Measurements from ENCODE around the gene ADGRG6. TPM values are rescaled to one million over a fixed set of nuclear protein-coding genes. Genes with fewer than 3 reads are reported as not detected.

The ADGRG6 gene
- polyA plus RNA-seq, 1 experiment: 25.4 TPM

GRCh38 chr6:142296975-142297604 lies 4.7 kb upstream of the ADGRG6 start:
- no peak for TF ChIP-seq CTCF (IDR thresholded peaks at IDR 0.05; ENCODE audit: insufficient read depth, low read depth, low read length)
- Histone ChIP-seq H3K4me3 (ENCODE audit: low read depth, low read length) (no peak overlapping the region), H3K36me3 (ENCODE audit: control insufficient read depth, insufficient read depth, low read length) (no peaks in the 10 kb centered on the region), H3K27me3 (ENCODE audit: control insufficient read depth, insufficient read depth, low read length) (no peaks in the 10 kb centered on the region)
- ChIA-PET POLR2A (no interaction called here), CTCF (no interaction called here)
- no peak for DNase-seq (ENCODE audit: low read depth)

GRCh38 chr6:142297605-142297995 lies 4.2 kb upstream of the ADGRG6 start:
- Histone ChIP-seq H3K27me3 (ENCODE audit: control insufficient read depth, insufficient read depth, low read length) (no peaks in the 10 kb centered on the region), H3K4me3 (ENCODE audit: low read depth, low read length) (no peak overlapping the region), H3K36me3 (ENCODE audit: control insufficient read depth, insufficient read depth, low read length) (no peaks in the 10 kb centered on the region)
- CTCF ChIA-PET: no interaction called here
- TF ChIP-seq CTCF (IDR thresholded peaks at IDR 0.05; ENCODE audit: insufficient read depth, low read depth, low read length): no peak
- no peak for DNase-seq (ENCODE audit: low read depth)
- POLR2A ChIA-PET: no interaction called here

GRCh38 chr6:142297996-142298753 lies 3.6 kb upstream of the ADGRG6 start:
- CTCF ChIA-PET: no interaction called here
- Histone ChIP-seq H3K27me3 (ENCODE audit: control insufficient read depth, insufficient read depth, low read length) (no peaks in the 10 kb centered on the region), H3K36me3 (ENCODE audit: control insufficient read depth, insufficient read depth, low read length) (no peaks in the 10 kb centered on the region), H3K4me3 (ENCODE audit: low read depth, low read length) (no peak overlapping the region)
- DNase-seq (ENCODE audit: low read depth): no peak
- POLR2A ChIA-PET: no interaction called here
- no peak for TF ChIP-seq CTCF (IDR thresholded peaks at IDR 0.05; ENCODE audit: insufficient read depth, low read depth, low read length)

GRCh38 chr6:142300302-142300701 lies 1.5 kb upstream of the ADGRG6 start:
- Histone ChIP-seq H3K36me3 (ENCODE audit: control insufficient read depth, insufficient read depth, low read length) (no peaks in the 10 kb centered on the region), H3K27me3 (ENCODE audit: control insufficient read depth, insufficient read depth, low read length) (no peaks in the 10 kb centered on the region), H3K4me3 (ENCODE audit: low read depth, low read length) (no peak overlapping the region)
- POLR2A ChIA-PET: no interaction called here
- DNase-seq (ENCODE audit: low read depth): no peak
- CTCF ChIA-PET: interaction anchor here (0.6 to 3.0 kb wide), 3 partner anchors 13 to 87 kb away, joined by 3 to 10 read pairs (median 3); no protein-coding TSS in a partner anchor
- TF ChIP-seq CTCF (IDR thresholded peaks at IDR 0.05; ENCODE audit: insufficient read depth, low read depth, low read length): no peak

- DNase-seq (ENCODE audit: low read depth): no peak
- POLR2A ChIA-PET: no interaction called here
- no peak for TF ChIP-seq CTCF (IDR thresholded peaks at IDR 0.05; ENCODE audit: insufficient read depth, low read depth, low read length)
- H3K27me3 ChIP-seq (ENCODE audit: control insufficient read depth, insufficient read depth, low read length): no peaks in the 10 kb centered on the region
- peak overlapping the region; percentile 84 for H3K4me3 ChIP-seq (ENCODE audit: low read depth, low read length)
- CTCF ChIA-PET: interaction anchor here (1.1 to 3.0 kb wide), 3 partner anchors 41 to 88 kb away, joined by 3 to 10 read pairs (median 9); no protein-coding TSS in a partner anchor
- no peaks in the 10 kb centered on the region for H3K36me3 ChIP-seq (ENCODE audit: control insufficient read depth, insufficient read depth, low read length)
These were observed 803 bp upstream of the ADGRG6 start for GRCh38 chr6:142300758-142301650.

All from BJ (cell line).